ENCODE data around the gene CNFN. TPM values are rescaled to one million over a fixed set of nuclear protein-coding genes. Genes with fewer than 3 reads are reported as not detected.
A peak's percentile ranks its signal among the peaks of the same experiment; 100 is the strongest.
"Not testable (repeated sequence)": the region's sequence is repeated elsewhere in the genome, so short reads cannot be mapped to it uniquely, and the experiment has no call there.

CNFN gene
- total RNA-seq, 2 experiments from 2014 or later = not detected

DNA sequence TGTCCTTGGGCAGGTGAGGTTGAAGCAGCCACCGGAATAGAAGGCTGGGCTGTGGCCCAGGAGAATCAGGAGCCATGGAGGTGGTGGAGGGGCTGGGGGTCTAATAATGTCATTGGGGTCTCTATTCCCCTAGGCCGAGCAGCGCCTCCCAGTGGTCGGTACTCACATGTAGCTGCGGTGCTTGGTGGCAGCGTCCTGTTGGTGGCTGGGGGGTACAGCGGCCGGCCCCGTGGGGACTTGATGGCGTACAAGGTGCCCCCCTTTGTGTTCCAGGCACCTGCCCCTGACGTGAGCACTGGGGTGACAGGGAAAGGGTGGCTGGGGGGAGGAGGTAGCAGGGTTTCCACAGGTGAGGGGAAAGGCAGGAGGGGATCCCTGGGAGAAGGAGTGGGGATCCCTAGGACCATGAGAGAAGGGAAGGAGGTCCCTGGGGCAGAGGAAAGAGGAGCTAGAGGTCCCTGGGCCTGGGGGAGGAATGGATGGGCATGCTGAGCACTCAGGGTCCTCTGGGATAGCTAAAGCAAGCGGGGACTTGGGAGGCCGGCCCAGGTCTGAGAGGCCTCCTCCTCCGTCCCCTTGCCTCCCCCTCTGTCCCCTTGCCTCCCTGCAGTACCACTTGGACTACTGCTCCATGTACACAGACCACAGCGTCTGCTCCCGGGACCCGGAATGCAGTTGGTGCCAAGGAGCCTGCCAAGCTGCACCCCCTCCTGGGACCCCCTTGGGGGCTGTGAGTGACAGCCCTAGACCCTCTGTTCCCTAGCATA is 46.6 kb downstream of the CNFN start:
- ATAC-seq (no peak), DNase-seq (peak; percentile 33)
- no peaks in the 10 kb centered on the region for H3K9me3 Mint-ChIP-seq
- no peaks in the 10 kb centered on the region for H3K27me3 Mint-ChIP-seq
- no peak overlapping the region for H3K4me3 Mint-ChIP-seq
- TF ChIP-seq, protein P1, sequence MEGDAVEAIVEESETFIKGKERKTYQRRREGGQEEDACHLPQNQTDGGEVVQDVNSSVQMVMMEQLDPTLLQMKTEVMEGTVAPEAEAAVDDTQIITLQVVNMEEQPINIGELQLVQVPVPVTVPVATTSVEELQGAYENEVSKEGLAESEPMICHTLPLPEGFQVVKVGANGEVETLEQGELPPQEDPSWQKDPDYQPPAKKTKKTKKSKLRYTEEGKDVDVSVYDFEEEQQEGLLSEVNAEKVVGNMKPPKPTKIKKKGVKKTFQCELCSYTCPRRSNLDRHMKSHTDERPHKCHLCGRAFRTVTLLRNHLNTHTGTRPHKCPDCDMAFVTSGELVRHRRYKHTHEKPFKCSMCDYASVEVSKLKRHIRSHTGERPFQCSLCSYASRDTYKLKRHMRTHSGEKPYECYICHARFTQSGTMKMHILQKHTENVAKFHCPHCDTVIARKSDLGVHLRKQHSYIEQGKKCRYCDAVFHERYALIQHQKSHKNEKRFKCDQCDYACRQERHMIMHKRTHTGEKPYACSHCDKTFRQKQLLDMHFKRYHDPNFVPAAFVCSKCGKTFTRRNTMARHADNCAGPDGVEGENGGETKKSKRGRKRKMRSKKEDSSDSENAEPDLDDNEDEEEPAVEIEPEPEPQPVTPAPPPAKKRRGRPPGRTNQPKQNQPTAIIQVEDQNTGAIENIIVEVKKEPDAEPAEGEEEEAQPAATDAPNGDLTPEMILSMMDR (IDR thresholded peaks at IDR 0.05) = no peak
- intact Hi-C loops (cut with micrococcal nuclease) = no loop called here
- ChIA-PET CTCF (interaction anchor here (2.5 kb wide), 1 partner anchor 11 kb away, joined by 5 read pairs; no protein-coding TSS in a partner anchor), POLR2A (interaction anchor here (2.0 kb wide), 1 partner anchor 11 kb away, joined by 7 read pairs; no protein-coding TSS in a partner anchor)
- H3K36me3 Mint-ChIP-seq (ENCODE audit: low read depth) = peaks cover 3% of the 10 kb centered on the region
- no peak overlapping the region for H3K27ac Mint-ChIP-seq
- no peaks in the 10 kb centered on the region for H3K4me1 Mint-ChIP-seq (ENCODE audit: low read depth)

DNA sequence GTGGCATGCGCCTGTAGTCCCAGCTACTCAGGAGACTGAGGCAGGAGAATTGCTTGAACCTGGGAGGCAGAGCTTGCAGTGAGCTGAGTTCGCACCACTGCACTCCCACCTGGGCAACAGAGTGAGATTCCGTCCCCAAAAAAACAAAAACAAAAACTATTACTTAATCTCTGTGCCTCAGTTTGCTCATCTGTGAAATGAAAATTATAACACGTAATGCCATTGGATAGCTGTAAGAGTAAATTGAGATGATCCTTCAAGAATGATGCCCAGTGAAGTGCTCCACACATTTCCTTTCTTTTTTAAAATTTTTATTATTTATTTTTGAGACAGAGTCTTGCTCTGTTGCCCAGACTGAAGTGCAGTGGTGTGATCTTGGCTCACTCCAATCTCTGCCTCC is 50.2 kb downstream of the CNFN start:
- ATAC-seq; CTCF ChIA-PET; H3K36me3 Mint-ChIP-seq (ENCODE audit: low read depth); H3K4me3 Mint-ChIP-seq; H3K27me3 Mint-ChIP-seq; DNase-seq; H3K4me1 Mint-ChIP-seq (ENCODE audit: low read depth); intact Hi-C loops (cut with micrococcal nuclease); H3K9me3 Mint-ChIP-seq; H3K27ac Mint-ChIP-seq; POLR2A ChIA-PET: not testable (repeated sequence)

DNA sequence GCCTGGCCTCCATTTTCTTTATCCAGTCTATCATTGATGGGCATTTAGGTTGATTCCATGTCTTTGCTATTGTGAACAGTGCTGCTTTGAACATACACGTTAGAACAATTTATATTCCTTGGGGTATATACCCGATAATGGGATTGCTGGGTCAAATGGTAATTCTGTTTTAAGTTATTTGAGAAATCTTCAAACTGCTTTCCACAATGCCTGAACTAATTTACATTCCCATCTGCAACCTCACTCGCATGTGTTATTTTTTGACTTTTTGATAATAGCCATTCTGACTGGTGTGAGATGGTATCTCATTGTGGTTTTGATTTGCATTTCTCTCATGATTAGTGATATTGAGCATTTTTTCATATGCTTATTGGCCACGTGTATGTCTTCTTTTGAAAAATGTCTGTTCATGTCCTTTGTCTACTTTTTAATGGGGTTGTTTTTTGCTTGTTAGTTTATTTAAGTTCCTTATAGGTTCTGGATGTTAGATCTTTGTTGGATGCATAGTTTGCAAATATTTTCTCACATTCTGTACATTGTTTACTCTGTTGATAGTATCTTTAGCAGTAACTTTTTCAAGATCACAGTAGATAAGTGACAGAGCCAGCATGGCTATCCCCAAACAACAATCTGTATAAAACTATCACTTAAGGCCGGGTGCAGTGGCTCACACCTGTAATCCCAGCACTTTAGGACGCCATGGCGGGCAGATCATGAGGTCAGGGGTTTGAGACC is 50.8 kb downstream of the CNFN start:
- intact Hi-C loops (cut with micrococcal nuclease); CTCF ChIA-PET; H3K4me1 Mint-ChIP-seq (ENCODE audit: low read depth); H3K9me3 Mint-ChIP-seq; H3K27ac Mint-ChIP-seq; H3K27me3 Mint-ChIP-seq; POLR2A ChIA-PET; H3K4me3 Mint-ChIP-seq; ATAC-seq; H3K36me3 Mint-ChIP-seq (ENCODE audit: low read depth); DNase-seq: not testable (repeated sequence)

Small RNA genes lying within 50 kb of the gene (microRNA-seq; reads per million reads assigned to microRNA genes)
- gene MIR8077 (ENCODE audit: borderline microRNAs expressed, borderline replicate concordance) = not detected

Other genes with a start within 250 kb of the CNFN start
- gene DEDD2, start 172.6 kb downstream of the CNFN start, total RNA-seq = 10 to 100 TPM; 21.7 to 22.5 TPM
- 10 to 100 TPM; 12.0 to 12.3 TPM for gene ZNF526, start 170.0 kb downstream of the CNFN start, total RNA-seq
- 10 to 100 TPM; 30.5 to 31.7 TPM for gene GSK3A, start 147.7 kb downstream of the CNFN start, total RNA-seq
- gene ERF, start 135.2 kb downstream of the CNFN start, total RNA-seq = 10 to 100 TPM; 60.0 to 69.2 TPM
- 10 to 100 TPM; 60.7 to 65.6 TPM for gene CIC, start 121.0 kb downstream of the CNFN start, total RNA-seq
- under 1 TPM; 0.38 to 0.49 TPM for gene PRR19, start 88.2 kb downstream of the CNFN start, total RNA-seq
- 10 to 100 TPM; 39.1 to 42.4 TPM for gene PAFAH1B3, start 87.7 kb downstream of the CNFN start, total RNA-seq
- gene TMEM145, start 77.0 kb downstream of the CNFN start, total RNA-seq = 1 to 10 TPM; 3.0 to 3.2 TPM
- gene MEGF8, start 64.7 kb downstream of the CNFN start, total RNA-seq = 1 to 10 TPM; 7.0 to 8.0 TPM
- 10 to 100 TPM; 28.4 to 34.3 TPM for gene LIPE, start 37.1 kb upstream of the CNFN start, total RNA-seq
- not detected for gene CXCL17, start 52.6 kb upstream of the CNFN start, total RNA-seq
- gene CEACAM1, start 138.2 kb upstream of the CNFN start, total RNA-seq = 1 to 10 TPM; 5.2 to 5.3 TPM
- not detected for gene CEACAM8, start 204.6 kb upstream of the CNFN start, total RNA-seq